NCI-H510A (cell line): ENCODE results near the gene BRMS1.

Source experiments
- DNase-seq: peaks from one replicate; lab custom pipeline; 2025; lab: John Stamatoyannopoulos, UW

The BRMS1 gene

DNA sequence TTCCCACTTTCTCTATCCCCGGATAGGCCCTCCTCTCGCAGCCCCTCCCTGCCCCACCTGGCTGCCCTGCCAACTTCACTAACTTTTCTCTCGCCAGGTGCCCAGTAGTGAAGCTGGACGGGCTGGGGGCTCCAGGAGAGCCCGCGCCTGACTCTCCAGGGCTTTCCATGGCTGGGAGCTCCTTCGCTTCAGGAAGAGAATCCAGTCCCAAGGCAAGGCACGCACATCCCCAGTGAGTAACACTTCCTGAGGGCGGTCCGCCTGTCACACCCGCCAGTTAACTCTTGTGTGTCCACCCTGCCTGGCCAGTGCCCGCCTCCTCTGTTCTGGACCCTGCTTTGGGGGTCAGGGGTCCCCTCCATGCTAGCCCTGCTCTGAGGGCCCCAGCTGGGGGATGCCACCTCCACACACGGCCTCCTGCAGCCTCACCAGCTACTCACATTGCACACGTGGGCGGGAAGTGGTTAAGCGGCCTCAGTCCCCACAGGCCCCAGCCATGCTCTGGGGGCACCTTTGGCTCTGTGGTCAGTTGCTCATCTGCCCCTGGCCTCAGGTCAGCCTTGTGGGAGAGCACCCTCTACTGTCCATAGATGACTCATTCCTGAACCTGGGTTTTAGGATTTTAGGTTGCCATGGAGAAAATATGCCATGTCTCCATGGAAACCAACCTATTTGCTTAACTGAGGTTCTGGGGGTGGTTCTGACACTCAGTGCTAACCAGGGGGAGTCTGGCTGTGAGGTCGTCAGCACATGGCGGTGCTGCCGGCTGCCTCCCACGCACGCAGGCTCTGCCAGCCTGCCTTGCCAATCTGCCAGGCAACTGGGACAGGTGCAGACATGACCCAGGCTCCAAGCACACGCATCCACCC lies 8.4 kb downstream of the BRMS1 start, which contains the start of gene RIN1:
TSS of gene RIN1 (minus strand) at position 201 of the 869 bp plus-strand sequence. CDS start at position 169, 32 bp downstream.
- DNase-seq = no peak

DNA sequence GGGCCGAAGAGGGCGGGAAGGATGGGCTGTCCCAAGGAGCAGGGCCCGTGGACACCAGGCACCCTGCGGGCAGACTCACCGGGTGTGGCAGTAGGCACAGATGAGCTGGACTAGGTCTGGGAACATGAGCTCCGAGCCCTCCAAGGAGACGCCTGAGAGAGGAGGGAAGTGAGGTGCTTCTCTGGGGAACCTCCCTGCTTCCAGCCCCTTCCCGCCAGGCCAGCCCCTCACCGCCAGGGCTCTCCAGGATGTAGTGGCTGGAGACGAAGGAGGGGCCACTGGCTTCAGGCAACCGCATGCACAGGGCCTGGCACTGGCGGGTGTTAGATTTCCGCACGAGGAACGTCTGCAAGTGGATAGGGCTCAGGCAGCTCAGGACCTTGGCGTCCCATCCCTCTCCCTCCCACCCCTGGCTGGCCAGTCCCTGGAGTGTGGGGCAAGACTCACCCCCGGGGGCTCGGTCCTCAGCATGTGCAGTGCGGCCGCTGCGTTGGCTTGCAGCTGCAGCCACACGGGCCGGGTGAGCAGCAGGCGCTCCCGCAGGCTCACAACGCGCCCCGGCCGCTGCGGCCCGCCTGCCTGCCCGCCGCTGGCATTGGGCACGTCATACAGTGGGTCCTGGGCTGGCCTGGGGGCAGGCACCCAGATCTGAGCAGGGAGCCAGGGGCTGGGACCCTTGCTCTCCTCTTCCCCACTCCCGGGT lies 9.2 kb downstream of the BRMS1 start:
- DNase-seq = no peak

GRCh38 chr11:66334605-66335442 lies 10.1 kb downstream of the BRMS1 start:
- DNase-seq = no peak

DNA sequence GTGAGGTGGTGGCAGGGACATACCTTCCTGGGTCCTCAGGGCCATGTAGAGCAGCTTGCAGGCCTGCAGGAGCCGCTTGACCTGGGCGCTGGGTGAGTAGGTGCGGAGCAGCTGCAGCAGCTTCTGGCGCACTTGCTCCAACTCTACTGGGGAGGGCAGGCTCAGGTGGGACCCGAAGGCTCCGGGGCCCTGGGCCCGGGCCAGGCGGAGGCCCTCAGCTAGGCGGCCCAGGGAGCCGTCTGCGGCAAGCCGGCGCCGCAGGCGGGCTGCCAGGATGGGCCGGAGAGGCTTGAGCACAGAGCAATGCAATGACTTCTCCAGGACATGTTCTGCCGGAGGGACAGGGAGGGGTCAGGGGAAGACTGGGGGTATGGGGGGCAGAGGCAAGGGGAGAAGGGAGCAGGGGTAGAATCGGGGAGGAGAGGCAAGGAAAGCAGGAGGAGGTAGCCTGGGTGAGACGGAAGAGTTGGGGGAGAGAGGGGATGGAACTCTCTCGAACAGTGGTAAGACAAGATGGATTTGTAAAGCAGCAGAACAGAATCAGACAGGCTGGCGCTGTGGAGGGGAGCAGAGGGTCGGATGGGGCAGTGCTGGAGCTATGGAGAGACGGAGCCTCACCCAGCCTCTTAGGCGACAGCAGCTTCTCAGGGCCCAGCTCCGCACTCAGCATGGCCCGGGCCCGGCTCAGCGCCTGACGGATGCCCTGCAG lies 10.9 kb downstream of the BRMS1 start:
- DNase-seq = no peak

- DNase-seq = no peak
Measured at GRCh38 chr11:66333220-66333877, 11.6 kb downstream of the BRMS1 start.

GRCh38 chr11:66332371-66333219 lies 12.3 kb downstream of the BRMS1 start:
- DNase-seq = no peak

DNA sequence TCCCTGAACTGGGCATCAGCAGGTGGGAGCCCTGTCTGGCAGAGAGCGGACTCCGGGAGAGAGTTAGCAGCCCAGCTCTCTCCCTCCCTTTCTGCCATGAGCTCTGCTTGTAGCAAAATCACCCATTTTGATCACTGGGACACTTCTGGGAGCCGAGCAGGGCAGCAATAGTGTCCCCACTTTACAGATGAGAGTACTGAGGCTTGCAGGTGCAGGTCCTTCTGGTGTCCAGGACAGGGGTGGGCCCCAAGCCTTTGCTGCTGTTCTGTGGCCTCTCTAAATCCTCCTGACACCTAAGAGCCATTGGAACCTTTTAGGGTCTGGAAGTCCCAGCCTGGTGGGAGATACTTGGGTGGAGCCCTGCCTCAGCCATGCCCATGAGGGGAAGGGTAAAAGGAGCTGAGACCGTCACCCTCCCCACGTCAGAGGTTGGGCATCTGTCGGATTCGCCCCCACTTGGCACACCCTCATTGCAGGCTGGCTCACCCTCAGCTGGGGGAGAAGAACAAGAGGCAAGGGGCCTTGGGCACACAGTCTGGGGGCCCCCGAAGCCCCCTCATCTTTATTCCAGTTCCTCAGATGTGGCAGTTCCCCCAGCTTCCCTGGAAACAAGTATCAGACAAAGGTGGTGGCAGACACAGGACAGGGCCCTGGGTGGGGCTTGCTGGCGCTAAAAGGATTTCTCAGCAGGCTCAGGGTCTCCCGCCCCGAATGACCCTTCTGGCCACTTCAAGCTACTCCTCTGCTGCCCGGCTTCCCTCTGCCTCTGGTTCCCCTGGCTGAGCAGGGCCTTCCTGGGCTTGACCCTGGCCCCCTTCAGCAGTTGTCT lies 13.1 kb downstream of the BRMS1 start:
- DNase-seq = no peak

GRCh38 chr11:66330931-66331330 lies 14.0 kb downstream of the BRMS1 start:
- no peak for DNase-seq

- no peak for DNase-seq
Measured at GRCh38 chr11:66329165-66329673, 15.7 kb downstream of the BRMS1 start.

GRCh38 chr11:66328302-66329144 lies 16.4 kb downstream of the BRMS1 start:
- DNase-seq = peak; percentile 33

DNA sequence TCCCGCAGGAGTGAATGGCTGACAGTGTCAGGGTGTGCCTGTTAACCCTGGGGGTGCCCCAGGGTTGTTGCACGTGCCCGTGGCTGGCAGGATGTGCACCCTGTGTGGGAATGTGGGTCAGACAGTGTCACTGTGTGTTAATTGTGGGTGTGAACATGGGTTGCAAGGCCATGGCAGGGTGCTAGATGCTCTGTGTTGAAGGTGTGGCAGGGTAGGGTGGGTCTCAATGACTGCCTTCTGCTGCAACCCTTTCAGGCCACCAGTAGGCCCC lies 16.9 kb downstream of the BRMS1 start:
- DNase-seq = no peak

DNA sequence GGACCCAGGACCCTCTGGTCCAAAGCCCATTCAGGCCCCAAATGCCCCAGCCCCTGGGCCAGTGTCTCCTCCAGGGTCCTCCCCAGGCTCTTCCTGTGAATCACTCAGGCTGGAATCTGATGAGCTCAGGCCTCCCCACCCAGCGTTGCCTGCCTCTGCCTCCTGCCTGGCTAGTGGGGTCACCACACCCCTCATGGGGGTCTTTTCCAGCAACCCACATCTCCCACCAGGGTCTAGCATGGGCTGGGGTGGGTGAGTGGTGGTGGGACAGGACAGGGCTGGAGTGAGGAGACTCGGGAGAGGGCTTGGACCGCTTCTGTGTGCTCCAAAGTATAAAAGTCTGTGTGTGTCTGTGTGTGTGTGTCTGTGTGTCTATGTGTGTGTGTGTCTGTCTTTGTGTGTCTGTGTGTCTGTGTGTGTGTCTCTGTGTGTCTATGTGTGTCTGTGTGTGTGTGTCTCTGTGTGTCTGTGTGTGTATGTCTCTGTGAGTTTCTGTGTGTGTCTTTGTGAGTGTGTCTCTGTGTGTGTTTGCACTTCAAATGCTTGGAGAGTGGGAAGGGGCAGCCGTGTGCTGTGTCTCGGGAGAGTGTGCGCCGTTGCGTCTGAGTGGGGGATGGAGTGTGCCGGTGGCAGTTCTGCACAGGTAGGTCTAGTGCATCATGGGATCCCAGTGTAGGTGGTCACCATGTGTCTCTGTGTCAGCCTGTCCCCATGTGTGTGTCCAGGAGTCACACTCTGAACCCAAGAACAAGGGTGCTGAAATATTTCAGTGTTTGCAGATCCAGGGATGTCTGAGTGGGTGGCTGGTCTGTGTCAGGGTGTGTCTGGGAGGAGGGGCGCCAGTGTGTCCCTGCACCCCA lies 17.5 kb downstream of the BRMS1 start:
- DNase-seq = no peak

- no peak for DNase-seq
Measured at GRCh38 chr11:66326261-66327111, 18.4 kb downstream of the BRMS1 start.

DNA sequence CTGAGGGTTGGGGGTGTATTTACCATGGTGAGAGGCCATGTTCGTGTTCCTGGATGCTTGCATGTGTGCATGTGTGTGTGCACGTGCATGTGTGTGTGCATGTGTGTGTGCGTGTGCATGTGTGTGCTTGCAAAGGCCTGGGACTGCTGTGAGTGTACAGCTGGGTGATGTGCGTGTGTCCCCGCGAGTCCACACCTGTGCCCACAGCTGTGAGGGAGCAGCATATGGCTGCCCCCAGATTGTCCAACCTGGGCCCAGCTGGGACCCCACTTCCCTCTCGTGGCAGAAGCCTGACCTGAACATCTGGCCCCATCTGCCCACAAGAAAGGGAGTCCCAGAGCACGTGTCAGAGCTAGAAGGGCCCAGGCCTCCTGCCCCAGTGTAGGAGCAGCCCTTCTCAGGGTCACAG lies 19.6 kb downstream of the BRMS1 start:
- no peak for DNase-seq

DNA sequence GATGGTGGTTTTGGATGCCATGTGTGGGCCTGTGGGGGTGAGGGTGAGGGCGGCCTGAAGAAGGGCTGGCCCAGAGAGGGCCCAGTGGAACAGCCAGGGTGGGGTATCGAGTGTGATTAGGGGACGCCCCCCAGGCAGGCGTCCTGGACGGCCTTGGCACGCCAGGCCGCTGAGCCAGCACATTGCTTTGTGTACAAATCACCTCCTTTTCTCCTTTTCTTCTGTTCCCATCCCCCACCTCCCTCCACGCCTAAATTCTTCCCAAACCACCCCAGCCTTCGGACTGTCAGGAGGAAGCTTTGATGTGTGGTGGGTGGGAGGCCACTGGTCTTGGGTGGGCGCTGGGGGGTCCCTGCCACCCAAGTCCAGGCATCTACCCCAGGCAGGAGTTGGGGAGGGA lies 20.2 kb downstream of the BRMS1 start:
- DNase-seq = no peak

- DNase-seq = no peak
Measured at GRCh38 chr11:66323684-66324083, 21.2 kb downstream of the BRMS1 start.
